Hypothalamus (tissue), 51 donors: Measurements from ENCODE around the gene LSM2.

ENCODE experiments used
- DNase-seq, 51 donors: peaks; one replicate each; lab custom pipeline; 2025; lab: John Stamatoyannopoulos, UW

Gene LSM2

DNA sequence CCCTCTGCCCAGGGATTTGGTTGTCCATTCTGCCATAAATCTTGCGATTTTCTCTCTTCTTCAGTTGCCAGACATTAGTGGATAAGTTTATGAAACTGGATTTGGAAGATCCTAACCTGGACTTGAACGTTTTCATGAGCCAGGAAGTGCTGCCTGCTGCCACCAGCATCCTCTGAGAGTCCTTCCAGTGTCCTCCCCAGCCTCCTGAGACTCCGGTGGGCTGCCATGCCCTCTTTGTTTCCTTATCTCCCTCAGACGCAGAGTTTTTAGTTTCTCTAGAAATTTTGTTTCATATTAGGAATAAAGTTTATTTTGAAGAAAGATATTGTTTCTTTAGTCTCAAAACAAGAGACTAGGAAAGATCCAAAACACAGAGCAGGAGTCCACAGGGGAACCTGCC lies 44.4 kb downstream of the LSM2 start, which contains the start of gene SAPCD1:
TSS of gene SAPCD1 (plus strand) at position 301 of the 400 bp plus-strand sequence. CDS start 399 bp downstream, outside the sequence.
- no peak for DNase-seq

DNA sequence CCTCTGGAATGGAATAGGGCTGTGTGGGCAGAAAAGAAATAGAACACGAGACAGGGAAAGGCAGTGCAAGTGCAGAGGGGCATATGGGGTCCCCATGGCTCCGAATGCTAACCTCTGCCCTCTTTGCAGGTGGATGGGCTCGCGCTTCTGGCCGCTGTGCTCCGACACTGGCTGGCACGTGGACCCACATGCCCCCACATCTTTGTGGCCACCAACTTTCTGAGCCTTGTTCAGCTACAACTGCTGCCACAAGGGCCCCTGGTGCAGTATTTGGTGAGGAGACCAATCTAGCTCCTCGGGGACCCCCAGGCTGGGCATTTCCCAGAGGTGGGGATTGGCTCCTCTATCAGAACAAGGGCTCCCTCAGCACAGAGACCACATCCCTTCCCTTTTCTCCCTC lies 45.4 kb downstream of the LSM2 start:
- DNase-seq: no peak

DNA sequence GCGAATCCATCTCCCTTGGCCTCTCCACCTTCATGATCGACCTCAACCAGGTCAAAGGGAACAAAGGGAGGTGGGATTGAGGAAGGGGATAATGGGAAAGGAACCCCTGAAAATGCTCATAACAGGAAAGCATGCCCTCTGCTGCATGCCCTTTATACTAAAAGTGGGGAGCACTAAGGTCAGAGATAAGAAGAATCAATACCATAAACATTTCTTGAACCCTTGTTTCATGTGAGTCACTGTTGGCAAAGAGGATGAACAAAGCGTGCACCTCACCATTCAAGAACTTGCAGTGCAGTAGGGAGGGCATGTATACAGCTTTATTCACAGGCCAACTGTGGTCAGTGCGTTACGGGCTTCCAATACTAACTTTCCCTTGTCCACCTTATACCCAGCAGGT lies 46.0 kb downstream of the LSM2 start:
- no peak for DNase-seq

DNA sequence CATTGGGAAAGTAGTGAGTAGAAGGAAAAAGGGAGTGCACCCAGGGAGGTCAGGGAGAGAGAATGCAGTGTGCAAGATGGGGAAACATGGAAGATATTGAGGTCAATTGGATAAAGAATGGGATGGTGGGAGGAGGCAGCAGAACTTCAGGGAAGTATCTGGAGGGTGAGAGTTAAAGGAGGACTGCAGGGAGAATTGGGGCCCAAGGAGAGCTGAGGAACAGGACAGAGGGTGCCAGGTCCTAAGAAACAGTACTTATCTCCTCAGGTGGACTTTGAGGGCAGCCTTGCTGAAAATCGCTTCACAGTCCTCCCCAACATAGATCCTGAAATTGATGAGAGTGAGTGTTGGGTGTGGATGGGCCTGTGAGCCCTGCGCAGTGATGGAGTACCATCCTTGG lies 48.5 kb downstream of the LSM2 start:
- DNase-seq: no peak

DNA sequence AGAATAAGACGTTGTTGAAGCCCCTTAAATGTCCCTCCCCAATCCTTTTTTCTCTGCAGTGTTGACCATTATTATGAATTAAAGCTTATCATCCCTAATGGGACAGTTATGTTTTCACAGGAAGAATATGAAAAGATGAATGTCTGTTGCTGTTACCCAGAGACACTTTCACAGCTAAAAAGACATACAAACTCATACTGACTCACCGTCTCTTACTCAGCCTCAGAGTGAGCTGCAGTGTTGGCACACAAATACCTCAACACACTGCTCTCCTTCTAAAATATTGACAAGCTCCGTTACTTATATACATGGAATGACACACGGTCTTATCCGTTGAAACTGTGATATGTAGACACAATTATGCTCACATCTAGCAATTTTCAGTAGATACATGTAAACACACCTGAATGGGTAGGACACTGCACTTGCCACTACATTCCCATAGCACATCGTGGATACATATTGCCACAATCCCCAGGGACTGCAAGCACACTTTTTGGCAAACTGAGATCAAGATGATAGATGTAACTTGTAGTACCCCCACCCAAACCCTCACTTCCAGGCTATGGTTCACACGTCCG lies 53.9 kb downstream of the LSM2 start:
- no peak for DNase-seq

DNA sequence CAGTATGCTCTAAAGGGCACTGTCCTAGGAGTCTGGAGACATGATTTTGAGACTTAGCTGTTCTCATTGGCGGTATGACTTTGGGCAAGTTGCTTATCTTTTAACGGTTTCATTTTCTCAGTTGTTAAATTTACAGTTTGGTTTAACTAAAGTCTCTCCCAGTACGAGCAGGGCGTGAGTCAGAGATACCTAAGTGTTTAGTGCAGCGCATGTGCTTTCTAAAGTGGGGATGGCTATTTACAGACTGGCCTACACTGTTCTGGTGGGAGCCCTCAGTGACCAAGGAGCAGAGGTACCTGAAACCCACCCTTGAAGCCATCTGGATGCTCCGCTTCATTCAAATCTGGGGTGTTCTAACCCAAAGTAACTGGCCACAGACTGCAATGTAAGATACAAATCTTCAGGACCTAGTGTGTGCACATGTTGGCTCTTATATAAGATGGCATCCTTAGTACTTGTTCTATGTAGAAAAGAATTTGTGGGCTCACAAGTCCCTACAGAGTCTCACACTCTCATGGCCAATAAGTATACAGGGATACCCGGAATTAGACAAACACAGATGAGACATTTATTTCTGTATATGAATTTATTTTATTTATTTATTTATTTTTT lies 56.2 kb downstream of the LSM2 start:
- DNase-seq: no peak

DNA sequence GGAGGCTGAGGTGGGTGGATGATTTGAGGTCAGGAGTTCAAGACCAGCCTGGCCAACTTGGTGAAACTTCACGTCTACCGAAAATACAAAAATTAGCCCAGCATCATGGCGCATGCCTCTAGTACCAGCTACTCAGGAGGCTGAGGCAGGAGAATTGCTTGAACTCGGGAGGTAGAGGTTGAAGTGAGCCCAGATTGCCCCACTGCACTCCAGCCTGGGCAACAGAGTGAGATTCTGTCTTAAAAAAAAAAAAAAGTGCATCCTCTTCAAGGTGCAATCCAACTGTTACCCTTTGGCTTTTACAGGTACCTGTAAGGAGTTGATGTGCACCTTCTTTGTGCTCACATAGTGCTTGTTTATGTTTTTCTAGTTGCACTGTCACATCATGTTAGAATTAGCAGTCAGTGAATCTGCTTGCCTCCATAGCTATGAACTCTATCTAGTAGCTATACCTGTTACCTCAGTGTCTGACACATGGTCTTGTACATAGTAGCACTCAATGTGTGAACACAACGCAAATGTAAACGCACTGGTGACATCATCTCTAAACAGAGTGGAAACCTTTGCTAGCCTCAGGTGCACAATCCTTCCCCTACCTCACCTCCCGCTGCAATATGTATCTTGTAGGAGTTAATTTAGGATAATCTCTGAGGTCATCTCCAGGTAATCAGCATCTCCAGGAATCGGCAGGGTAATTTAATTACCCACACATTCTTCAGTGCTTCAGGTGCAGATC lies 57.3 kb downstream of the LSM2 start:
- DNase-seq: no peak
